ENCODE data around the gene CFAP97. TPM values are rescaled to one million over a fixed set of nuclear protein-coding genes. Genes with fewer than 3 reads are reported as not detected.
"Not testable (repeated sequence)": the region's sequence is repeated elsewhere in the genome, so short reads cannot be mapped to it uniquely, and the experiment has no call there.

The CFAP97 gene
- total RNA-seq, 6 experiments from 2014 or later, result 11.7 to 25.6 (median 20.5) TPM

GRCh38 chr4:185210102-185210981 lies 6.5 kb upstream of the CFAP97 start:
- Histone ChIP-seq H3K9me3 (no peaks in the 10 kb centered on the region), H3K27me3 (no peaks in the 10 kb centered on the region), H3K36me3 (no peaks in the 10 kb centered on the region), H3K4me1 (peaks cover 0 to 19% (median 3%) of the 10 kb centered on the region in 4 donors), H3K27ac (peak overlapping the region; percentile 70 to 89 (median 83)), H3K4me3 (peak overlapping the region; percentile 54 to 73 (median 61))
- ATAC-seq (peak; percentile 22 to 54 (median 38)), DNase-seq (peak; percentile 54 to 65 (median 63))
- intact Hi-C loops (cut with DNase I), result no loop called here
- WGBS (ENCODE audit: insufficient coverage, low coverage, low lambda C conversion rate, missing lambda C conversion rate), result under 1% methylated on average over 23 of the region's 84 CpGs
- TF ChIP-seq CTCF (IDR thresholded peaks at IDR 0.05), result no peak
- TF ChIP-seq POLR2A (IDR thresholded peaks at IDR 0.05), result peak; percentile 38

GRCh38 chr4:185209852-185210101 lies 6.0 kb upstream of the CFAP97 start:
- 0% methylated on average over 2 of the region's 39 CpGs for WGBS (ENCODE audit: insufficient coverage, low coverage, low lambda C conversion rate, missing lambda C conversion rate)
- peak overlapping the region; percentile 70 to 89 (median 83) for H3K27ac ChIP-seq
- DNase-seq, H3K27me3 ChIP-seq, H3K9me3 ChIP-seq, H3K36me3 ChIP-seq: not testable (repeated sequence)
- H3K4me3 ChIP-seq, result peak overlapping the region; percentile 54 to 73 (median 61)
- ATAC-seq, result peak in 3 of 4 donors; percentile 4 to 24 (median 6)
- intact Hi-C loops (cut with DNase I), result loop anchor here in 1 of 2 donors (10.0 kb wide), 1 partner anchor 185 kb away; the partner anchor contains the start of genes ANKRD37 and LRP2BP
- peaks cover 0 to 22% (median 3%) of the 10 kb centered on the region in 4 donors for H3K4me1 ChIP-seq

- intact Hi-C loops (cut with DNase I), result loop anchor here in 1 of 2 donors (10.0 kb wide), 1 partner anchor 186 kb away; the partner anchor contains the start of genes ANKRD37 and LRP2BP
- Histone ChIP-seq H3K9me3 (no peaks in the 10 kb centered on the region), H3K36me3 (no peaks in the 10 kb centered on the region), H3K4me3 (peak within 1 kb of the TSS; percentile 54 to 73 (median 61)), H3K27me3 (no peaks in the 10 kb centered on the region), H3K27ac (peak within 1 kb of the TSS; percentile 70 to 89 (median 83)), H3K4me1 (peaks cover 0 to 27% (median 6%) of the 10 kb centered on the region in 4 donors)
- TF ChIP-seq POLR2A (IDR thresholded peaks at IDR 0.05), result peak; percentile 93
- TF ChIP-seq CTCF (IDR thresholded peaks at IDR 0.05), result peak in 2 of 4 donors; percentile 18 to 29
- WGBS (ENCODE audit: insufficient coverage, low coverage, low lambda C conversion rate, missing lambda C conversion rate), result 1% methylated on average over 17 of the region's 72 CpGs
- DNase-seq (peak; percentile 94), ATAC-seq (peak; percentile 94 to 99 (median 96))
Measured at GRCh38 chr4:185209031-185209851, 5.4 kb upstream of the CFAP97 start, which contains the start of gene SNX25. SNX25 (plus strand) TSS chr4:185209598; CDS start chr4:185209827, 229 bp downstream.

GRCh38 chr4:185207466-185207865 lies 3.7 kb upstream of the CFAP97 start:
- H3K27me3 ChIP-seq, result no peaks in the 10 kb centered on the region
- H3K27ac ChIP-seq, result no peak overlapping the region
- no peak for ATAC-seq
- DNase-seq, result no peak
- peaks cover 0 to 36% (median 8%) of the 10 kb centered on the region in 4 donors for H3K4me1 ChIP-seq
- intact Hi-C loops (cut with DNase I), result loop anchor here in 1 of 2 donors (10.0 kb wide), 1 partner anchor 187 kb away; the partner anchor contains the start of genes ANKRD37 and LRP2BP
- no peaks in the 10 kb centered on the region for H3K36me3 ChIP-seq
- 89% methylated on average over 5 of the region's 5 CpGs for WGBS (ENCODE audit: insufficient coverage, low coverage, low lambda C conversion rate, missing lambda C conversion rate)
- no peaks in the 10 kb centered on the region for H3K9me3 ChIP-seq
- TF ChIP-seq CTCF (IDR thresholded peaks at IDR 0.05) (no peak), POLR2A (IDR thresholded peaks at IDR 0.05) (no peak)
- H3K4me3 ChIP-seq, result no peak overlapping the region
